Stomach (tissue), 9 donors: ENCODE measurements around the gene MBD2. TPM values are rescaled to one million over a fixed set of nuclear protein-coding genes. Genes with fewer than 3 reads are reported as not detected.

ENCODE experiments used
- DNase-seq, 2 donors: peaks; one replicate each; pipeline versions ENCODE4 v3.0.0 to v3.0.0-alpha.2; 2013 to 2019
- H3K27ac ChIP-seq, 5 donors: fragments of 200-600 bp in 4 of 5; sonication (generic) in 4 of 5; one replicate each; pipeline ENCODE4 v1.5.1; 2013 to 2019; ENCODE audit warnings: mild to moderate bottlenecking in 1 of 5, moderate library complexity in 1 of 5
- H3K27me3 ChIP-seq, 3 donors: fragments of 200-600 bp; sonication (generic); one replicate each; pipeline ENCODE4 v1.5.1; 2017 to 2019; ENCODE audit warnings: mixed run types in 1 of 3
- H3K36me3 ChIP-seq, 4 donors: fragments of 200-600 bp; sonication (generic); 1 replicate in 3 of 4; 2 replicates in 1 of 4; pipeline ENCODE4 v1.5.1; 2016 to 2019
- H3K4me1 ChIP-seq, 4 donors: fragments of 200-600 bp; sonication (generic); one replicate each; pipeline ENCODE4 v1.5.1; 2016 to 2019
- H3K4me3 ChIP-seq, 4 donors: fragments of 200-600 bp; sonication (generic) in 3 of 4; one replicate each; pipeline ENCODE4 v1.5.1; 2016 to 2019; ENCODE audit warnings: mild to moderate bottlenecking in 1 of 4
- H3K9me3 ChIP-seq, 4 donors: fragments of 200-600 bp; sonication (generic); one replicate each; pipeline ENCODE4 v1.5.1; 2016 to 2019
- CTCF ChIP-seq, 7 experiments: fragments of 450-650 bp in 4 of 7; fragments of 200-600 bp in 3 of 7; sonication (generic) in 3 of 7; IDR thresholded peaks; one replicate each; pipeline ENCODE4 v1.5.1; 2016 to 2019; ENCODE audit warnings: antibody characterized with exemption in 7 of 7, control low read depth in 2 of 7, mild to moderate bottlenecking in 1 of 7
- EP300 ChIP-seq: sonication (generic); formaldehyde crosslinking; IDR thresholded peaks from one replicate; pipeline ENCODE4 v1.6.1; 2017; ENCODE audit warnings: antibody characterized with exemption
- POLR2A ChIP-seq, 4 donors: fragments of 450-650 bp; IDR thresholded peaks; one replicate each; pipeline ENCODE4 v1.6.1; 2016; ENCODE audit warnings: antibody characterized with exemption in 4 of 4, control low read depth in 2 of 4, mild to moderate bottlenecking in 1 of 4, moderate library complexity in 1 of 4
- POLR2AphosphoS5 ChIP-seq, 3 donors: sonication (generic); formaldehyde crosslinking; IDR thresholded peaks; one replicate each; pipeline ENCODE4 v1.6.1; 2016; ENCODE audit warnings: antibody characterized with exemption in 3 of 3
- WGBS, 5 donors: extraction: QIAGEN DNeasy Blood & Tissue Kit in 3 of 5; methylation state at CpG; one replicate each; pipeline versions ENCODE4 v1.1.5 to v1.1.7; 2013 to 2018; 5-methylcytosine and 5-hydroxymethylcytosine counted together
- intact Hi-C: fragments of 100-400 bp; cut with DNase I; formaldehyde crosslinking; loops from one replicate; pipeline ENCODE4 v1.15.1; 2023; ENCODE audit warnings: low total_unique reads
- polyA plus RNA-seq, 3 donors: library from polyadenylated mRNA; stranded (reverse); fragments of 200-250 nt; gene quantifications; one replicate each; pipeline ENCODE4 v1.2.3, GENCODE V29; 2013
- total RNA-seq, 5 donors: library from RNA; depleted of rRNA; stranded (reverse); fragments of >200 nt; gene quantifications; one replicate each; pipeline versions ENCODE4 v1.1.0 to v1.2.3, GENCODE V29; 2014 to 2016
- donor health status: healthy with polysubstance abuse.
- donor health status: Bipolar disorder and iron deficiency.
- donor health status: healthy.

Gene MBD2
- total and polyA plus RNA-seq, 8 donors, result 23.3 to 70.5 (median 38.5) TPM

GRCh38 chr18:54240629-54241107 lies 16.2 kb upstream of the MBD2 start:
- peak overlapping the region in 1 of 5 donors; percentile 26 for H3K27ac ChIP-seq
- H3K36me3 ChIP-seq, result no peaks in the 10 kb centered on the region
- intact Hi-C loops, result no loop called here
- H3K9me3 ChIP-seq, result no peaks in the 10 kb centered on the region
- no peaks in the 10 kb centered on the region for H3K4me1 ChIP-seq
- H3K27me3 ChIP-seq, result no peaks in the 10 kb centered on the region
- no peak for TF ChIP-seq EP300
- no peak for TF ChIP-seq POLR2AphosphoS5 (IDR thresholded peaks at IDR 0.05)
- no peak for TF ChIP-seq POLR2A (IDR thresholded peaks at IDR 0.05)
- TF ChIP-seq CTCF (IDR thresholded peaks at IDR 0.05), result no peak
- no peak for DNase-seq
- H3K4me3 ChIP-seq, result no peak overlapping the region
- WGBS, 5 donors, result 80 to 93% (median 89%) methylated on average over 11 to 13 of the region's 13 CpGs

- Histone ChIP-seq H3K4me3 (no peak overlapping the region), H3K27ac (peak overlapping the region in 1 of 5 donors; percentile 16), H3K27me3 (no peaks in the 10 kb centered on the region), H3K9me3 (no peaks in the 10 kb centered on the region), H3K36me3 (no peaks in the 10 kb centered on the region), H3K4me1 (no peaks in the 10 kb centered on the region)
- intact Hi-C loops, result no loop called here
- no peak for DNase-seq
- 44 to 66% (median 58%) methylated on average over 2 of the region's 2 CpGs for WGBS, 5 donors
- TF ChIP-seq EP300 (no peak), CTCF (IDR thresholded peaks at IDR 0.05) (no peak), POLR2AphosphoS5 (IDR thresholded peaks at IDR 0.05) (no peak), POLR2A (IDR thresholded peaks at IDR 0.05) (no peak)
These were observed 15.1 kb upstream of the MBD2 start for GRCh38 chr18:54239601-54240000.

GRCh38 chr18:54239091-54239490 lies 14.6 kb upstream of the MBD2 start:
- no peaks in the 10 kb centered on the region for H3K4me1 ChIP-seq
- no peak for DNase-seq
- TF ChIP-seq POLR2A (IDR thresholded peaks at IDR 0.05), result no peak
- no peak for TF ChIP-seq EP300
- TF ChIP-seq POLR2AphosphoS5 (IDR thresholded peaks at IDR 0.05), result no peak
- no peak for TF ChIP-seq CTCF (IDR thresholded peaks at IDR 0.05)
- H3K9me3 ChIP-seq, result no peaks in the 10 kb centered on the region
- intact Hi-C loops, result no loop called here
- no peaks in the 10 kb centered on the region for H3K27me3 ChIP-seq
- no peak overlapping the region for H3K27ac ChIP-seq
- H3K4me3 ChIP-seq, result no peak overlapping the region
- WGBS, 5 donors, result 70 to 77% (median 71%) methylated on average over 2 of the region's 2 CpGs
- H3K36me3 ChIP-seq, result no peaks in the 10 kb centered on the region

- no peaks in the 10 kb centered on the region for H3K9me3 ChIP-seq
- intact Hi-C loops, result no loop called here
- no peaks in the 10 kb centered on the region for H3K27me3 ChIP-seq
- TF ChIP-seq POLR2AphosphoS5 (IDR thresholded peaks at IDR 0.05), result no peak
- TF ChIP-seq EP300, result no peak
- TF ChIP-seq CTCF (IDR thresholded peaks at IDR 0.05), result no peak
- TF ChIP-seq POLR2A (IDR thresholded peaks at IDR 0.05), result no peak
- H3K4me3 ChIP-seq, result no peak overlapping the region
- H3K4me1 ChIP-seq, result no peaks in the 10 kb centered on the region
- DNase-seq, result no peak
- no peak overlapping the region for H3K27ac ChIP-seq
- H3K36me3 ChIP-seq, result no peaks in the 10 kb centered on the region
- WGBS, 5 donors, result 70 to 79% (median 72%) methylated on average over 7 of the region's 7 CpGs
These were observed 13.9 kb upstream of the MBD2 start for GRCh38 chr18:54238173-54238936.
